Activated CD4-positive, alpha-beta T cell treated with anti-CD3 and anti-CD28 coated beads, Interleukin-2, amount 50 U/mL, for 48 hours (primary cell): Measurements from ENCODE around the gene CPT1B.

Experiments used
- DNase-seq, 2 experiments: peaks; one replicate each; pipeline ENCODE4 v3.0.0-alpha.2; 2020

CPT1B gene

DNA sequence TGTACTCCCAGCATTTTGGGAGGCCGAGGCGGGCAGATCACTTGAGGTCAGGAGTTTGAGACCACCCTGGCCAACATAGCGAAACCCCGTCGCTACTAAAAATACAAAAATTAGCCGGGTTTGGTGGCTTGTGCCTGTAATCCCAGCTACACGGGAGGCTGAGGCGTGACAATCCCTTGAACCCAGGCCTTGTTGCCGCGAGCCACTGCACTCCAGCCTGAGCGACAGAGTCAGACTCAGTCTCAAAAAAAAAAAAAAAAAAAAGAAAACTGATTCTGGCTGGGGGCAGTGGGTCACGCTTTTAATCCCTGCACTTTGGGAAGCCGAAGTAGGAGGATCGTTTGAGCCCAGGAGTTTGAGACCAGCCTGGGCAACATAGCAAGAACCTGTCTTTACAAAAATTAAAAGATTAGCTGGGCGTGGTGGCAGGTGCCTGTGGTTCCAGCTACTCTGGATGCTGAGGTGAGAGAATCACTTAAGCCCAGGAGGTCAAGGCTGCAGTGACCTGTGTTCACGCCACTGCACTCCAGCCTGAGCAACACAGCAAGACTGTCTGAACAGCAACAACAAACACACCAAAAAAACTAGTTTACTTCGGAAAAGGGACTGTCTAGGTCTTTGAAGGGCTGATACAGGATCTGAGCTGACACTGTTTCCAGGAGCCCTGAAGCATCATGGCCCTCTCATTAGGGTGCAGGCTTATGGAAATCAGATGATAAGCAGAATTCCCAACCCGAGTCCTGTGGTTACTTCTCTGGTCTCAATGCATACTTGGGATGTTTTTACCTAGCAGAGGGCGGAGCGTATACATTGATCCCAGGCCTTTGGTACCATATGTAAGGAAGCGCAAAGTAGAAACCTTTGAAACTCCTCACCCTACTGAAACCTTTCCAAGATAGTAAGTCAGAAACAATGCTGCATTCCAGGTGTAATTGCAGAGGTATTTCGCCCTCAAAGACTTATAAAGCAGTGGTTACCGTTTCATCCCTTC lies 6.2 kb upstream of the CPT1B start:
- no peak for DNase-seq

DNA sequence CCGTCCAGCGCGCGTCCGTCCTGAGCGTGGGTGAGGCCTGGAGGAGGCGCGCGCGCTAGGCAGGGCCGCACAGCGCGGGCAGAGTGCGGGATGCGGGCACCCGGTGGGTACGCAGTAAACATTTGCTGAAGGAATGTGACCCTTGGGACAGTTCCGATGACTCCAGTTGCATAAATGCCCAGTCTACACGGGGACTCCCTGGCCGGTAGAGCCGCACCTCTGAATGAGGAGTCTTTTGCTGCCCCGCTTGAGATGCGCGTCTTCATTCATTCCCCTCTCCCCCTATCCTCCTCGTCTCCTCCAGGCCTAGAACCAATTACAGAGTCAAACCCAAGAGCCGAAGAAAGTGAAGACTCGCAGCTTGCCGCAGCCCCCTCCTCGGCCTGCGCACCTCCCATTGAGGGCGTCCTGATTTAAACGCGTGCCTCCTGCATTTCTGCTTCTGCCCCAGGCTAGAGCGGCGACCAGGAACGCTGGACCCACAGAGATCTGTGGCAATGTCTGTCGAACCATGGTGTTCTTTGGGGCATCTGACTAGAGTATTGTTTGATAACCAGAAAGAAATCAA lies 5.2 kb upstream of the CPT1B start:
- no peak for DNase-seq

DNA sequence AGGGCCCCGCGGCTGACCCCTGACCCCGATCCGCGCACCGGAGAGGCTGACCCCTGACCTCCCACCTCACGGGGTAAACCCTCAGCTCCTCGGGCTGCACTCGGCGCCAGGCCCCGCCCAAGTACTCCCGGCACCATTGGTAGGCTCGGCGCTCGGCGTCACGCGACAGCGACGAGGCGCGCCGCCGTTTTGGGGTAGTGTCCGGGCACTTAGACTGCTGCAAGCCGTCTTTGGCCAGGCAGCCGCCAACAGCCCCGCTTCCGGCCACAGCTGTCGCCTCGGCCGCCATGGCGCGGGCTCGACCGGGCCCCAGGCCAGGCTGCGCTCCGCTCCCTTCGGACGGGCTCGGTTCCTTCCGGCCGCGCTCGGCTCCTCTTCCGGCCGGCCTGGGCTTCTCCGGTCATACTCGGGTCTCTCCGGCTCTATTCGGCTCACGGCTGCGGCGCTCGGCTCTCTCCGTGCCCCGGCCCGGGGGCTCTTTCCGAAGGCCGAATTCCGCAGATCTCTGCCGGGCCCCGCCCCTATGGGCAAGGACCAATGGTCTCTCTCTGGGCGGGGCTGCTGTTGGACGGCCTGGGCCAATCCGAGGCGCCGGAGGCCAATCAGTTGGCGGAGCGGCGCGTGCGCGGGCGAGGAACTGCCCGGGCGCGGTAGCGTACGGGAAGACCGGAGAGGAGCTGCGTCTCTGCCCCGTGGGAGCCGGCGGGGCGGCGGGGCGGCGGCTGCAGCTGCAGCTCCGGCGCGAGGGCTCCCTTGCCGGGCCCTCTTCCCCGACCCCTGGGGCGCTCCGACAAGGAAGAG lies 4.5 kb upstream of the CPT1B start, which contains the start of gene CHKB:
CHKB (minus strand) TSS at position 357 of the 801 bp plus-strand sequence; CDS start at position 289, 68 bp downstream.
- peak; percentile 98 to 99 for DNase-seq

DNA sequence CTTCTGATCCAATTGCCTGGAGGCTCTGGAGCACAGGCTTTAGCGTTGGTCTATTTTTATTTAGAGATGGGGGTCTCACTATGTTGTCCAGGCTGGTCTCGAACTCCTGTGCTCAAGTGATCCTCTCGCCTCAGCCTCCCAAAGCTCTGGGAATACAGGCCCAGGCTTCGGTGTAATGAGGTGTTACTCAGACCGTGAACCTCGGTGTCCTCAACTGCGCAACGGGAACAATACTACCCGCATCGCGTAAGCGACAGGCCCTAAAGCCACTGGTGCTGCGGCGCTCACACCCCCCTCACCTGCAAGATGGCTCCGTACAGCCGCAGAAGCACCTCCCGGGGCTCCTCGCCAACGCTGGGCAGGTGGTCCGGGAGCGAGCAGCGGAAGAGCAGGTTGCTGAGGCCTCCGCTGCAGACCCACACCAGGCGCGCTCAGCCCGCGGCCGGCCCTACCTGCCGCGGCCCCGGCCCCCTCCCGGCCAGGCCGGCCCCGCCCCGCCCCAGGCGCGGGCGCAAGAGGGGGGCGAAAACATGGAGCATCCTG lies 3.8 kb upstream of the CPT1B start:
- peak; percentile 35 to 56 for DNase-seq

DNA sequence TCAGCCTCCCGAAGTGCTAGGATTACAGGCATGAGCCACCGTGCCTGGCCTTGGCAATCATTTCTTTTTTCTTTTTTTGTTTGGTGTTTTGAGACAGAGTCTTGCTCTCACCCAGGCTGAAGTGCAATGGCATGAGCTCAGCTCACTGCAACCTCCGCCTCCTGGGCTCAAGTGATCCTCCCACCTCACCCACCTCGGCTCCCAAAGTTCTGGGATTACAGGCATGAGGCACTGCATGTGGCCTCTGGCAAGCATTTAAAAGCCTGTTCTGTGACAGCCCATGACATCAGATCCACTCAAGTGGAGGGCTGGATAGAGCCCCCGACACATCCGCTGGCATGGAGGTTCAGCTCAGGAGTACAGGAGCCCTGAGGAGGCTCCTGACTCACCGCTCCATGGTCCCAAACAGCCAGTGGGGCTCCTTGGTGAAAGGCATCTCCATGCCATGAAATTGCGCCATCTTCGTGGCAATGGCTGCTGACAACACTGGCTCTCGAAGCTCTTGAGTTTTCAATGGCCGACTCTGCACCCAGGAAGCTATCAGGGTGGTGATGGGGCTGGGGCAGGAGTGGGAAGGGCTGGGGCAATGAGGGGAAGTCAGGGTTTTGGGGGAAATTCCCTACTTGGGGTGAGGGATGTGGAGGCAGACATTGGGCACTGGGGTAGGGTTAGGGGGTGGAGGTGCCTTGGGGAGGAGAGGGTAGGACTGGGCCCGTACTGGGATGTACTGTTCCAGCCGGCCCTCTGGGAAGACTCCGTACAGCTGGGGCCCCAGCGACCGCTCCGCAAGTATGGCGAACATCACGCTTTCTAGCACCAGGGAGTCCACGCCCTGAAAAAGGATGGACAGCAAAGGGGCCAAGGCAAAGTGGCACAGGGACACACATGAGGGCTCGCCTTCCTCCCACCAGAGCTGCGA lies 3.1 kb upstream of the CPT1B start:
- DNase-seq: no peak

DNA sequence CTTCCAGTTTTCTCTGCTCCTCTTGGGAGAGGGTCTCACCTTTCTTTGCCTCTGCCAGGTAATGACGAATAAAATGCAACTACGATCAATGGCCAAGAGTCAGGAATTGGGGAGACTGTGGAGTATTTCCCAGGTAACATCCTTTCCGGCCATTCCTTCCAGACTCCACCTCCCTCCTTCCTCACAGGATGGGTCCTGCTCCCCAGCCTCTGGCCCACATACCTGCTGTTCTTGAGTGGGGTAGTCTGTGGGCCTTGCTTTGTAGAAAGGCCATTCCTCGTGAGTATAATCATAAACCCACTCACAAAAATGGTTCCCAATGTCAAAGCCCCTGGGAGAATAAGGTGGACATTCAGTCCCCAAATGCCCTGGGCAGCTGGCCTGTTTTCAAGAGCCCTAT lies 1.5 kb upstream of the CPT1B start:
- no peak for DNase-seq

DNA sequence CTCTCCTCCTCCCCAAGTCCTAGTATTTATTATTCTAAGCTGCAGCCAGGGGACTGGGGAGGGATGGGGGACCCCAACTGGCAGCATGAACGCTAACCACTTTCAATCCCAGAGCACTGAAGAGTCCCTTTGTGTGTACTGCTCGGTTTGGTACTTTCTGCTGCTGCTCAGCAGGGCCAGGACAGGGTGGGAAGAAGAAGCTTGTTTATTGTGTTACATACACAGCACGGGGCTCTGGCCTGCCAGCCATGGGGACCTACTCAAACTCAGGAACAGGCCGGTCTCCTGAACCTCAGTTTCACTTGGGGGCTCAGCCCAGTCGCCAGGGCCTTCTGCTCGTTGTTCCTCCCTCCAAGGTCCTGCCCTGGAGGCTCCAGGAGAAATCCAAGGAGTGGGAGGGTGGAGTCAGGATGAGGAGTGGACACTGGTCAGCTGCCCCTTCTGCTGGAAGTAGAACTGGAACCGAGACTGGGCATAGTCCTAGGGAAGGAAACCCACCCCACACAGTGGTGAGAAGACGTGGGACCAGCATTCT lies 616 bp upstream of the CPT1B start:
- DNase-seq: no peak

DNA sequence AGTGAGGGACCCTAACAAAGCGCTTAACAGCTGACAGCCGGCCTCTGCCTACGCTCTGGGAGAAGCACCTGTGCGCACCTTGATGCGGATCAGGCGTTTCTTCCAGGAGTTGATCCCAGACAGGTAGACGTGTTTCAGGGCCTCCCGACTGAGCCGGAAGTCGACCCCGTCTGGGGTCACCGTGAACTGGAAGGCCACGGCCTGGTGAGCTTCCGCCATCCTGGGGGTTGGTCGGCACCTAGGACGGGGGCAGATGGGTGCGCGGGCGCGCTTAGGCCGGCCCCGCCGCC lies 585 bp downstream of the CPT1B start:
- no peak for DNase-seq

DNA sequence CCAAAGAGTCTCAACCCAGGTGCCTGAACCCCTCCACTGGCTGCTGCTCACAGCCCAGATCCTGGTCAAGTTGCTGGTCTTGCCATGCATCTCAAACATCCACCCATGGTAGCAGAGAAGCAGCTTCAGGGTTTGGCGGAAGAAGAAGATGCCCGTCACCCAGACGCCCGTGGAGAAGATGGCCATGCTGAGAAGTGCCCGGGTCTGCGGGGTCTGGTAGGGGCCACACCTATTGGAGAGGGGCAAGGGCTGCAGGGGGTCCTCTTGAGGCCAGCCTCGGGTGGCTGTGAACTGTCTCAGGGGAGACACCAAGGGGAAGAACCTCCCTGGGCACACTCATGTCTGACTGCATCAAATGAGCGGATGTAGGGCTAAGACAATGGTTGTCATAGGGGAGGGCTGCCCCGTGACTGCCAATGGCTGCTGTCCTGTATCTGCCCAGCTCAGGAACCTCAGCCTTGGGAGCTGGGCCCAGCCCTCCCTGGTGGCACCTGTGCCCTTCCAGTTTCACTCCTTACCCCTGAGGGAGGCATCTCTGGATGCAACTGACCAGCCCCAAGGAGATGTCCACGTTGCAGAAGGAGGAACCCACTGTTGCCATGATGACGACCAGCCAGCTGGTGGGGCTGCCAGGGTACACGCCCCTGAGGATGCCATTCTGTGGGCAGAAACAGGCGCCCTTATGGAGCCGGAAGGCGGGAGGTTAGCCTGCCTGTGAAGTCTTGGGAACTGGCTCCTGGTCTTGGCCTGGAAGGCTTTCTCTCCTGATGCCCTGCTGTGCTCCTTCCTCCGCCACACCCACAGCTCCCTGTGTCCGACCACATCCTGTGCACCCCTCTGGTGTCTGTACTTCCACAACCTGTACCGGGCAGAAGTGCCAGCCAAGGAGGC lies 1.2 kb downstream of the CPT1B start:
- no peak for DNase-seq

DNA sequence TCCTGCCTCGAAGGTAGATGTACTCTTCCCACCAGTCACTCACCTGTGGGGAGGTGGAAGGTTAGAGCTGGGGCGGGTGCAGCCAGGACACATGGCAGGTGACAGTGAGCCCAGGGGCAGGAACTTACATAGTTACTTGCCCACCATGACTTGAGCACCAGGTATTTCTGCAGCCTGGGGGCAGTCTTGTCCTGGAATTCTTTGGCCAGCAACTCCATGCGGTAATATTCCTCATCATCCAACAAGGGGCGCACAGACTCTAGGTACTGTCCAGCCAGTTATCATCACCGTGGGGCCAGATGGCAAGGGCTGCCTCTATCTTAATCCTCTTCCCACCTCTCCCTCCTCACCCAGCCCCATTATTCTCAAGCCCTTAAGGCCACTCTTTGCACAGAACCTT lies 2.2 kb downstream of the CPT1B start:
- no peak for DNase-seq

DNA sequence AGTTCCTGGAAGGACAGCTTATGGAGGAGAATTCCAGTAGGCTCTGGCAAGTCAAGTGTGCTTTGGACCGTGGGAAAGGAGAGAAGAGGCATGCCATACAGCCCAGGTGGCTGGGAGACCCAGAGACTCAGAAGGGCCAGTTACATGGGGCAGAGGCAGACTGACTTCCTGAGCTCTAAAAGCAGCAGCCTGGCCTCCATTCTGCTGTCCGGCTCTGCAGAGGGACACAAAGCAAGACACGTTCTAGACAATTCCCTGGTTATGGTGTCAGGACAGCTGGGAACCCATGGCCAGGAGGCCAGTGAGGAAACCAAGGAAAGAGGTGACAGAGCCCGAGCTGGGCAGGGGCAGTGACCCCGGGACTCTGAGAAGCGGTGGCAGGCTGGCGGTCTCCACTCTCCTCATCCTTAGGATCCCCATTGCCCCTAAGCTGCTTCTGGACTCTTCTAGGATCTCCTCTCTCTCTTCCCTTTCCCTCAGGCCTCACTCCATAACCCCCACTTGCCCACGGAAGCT lies 2.7 kb downstream of the CPT1B start:
- no peak for DNase-seq

DNA sequence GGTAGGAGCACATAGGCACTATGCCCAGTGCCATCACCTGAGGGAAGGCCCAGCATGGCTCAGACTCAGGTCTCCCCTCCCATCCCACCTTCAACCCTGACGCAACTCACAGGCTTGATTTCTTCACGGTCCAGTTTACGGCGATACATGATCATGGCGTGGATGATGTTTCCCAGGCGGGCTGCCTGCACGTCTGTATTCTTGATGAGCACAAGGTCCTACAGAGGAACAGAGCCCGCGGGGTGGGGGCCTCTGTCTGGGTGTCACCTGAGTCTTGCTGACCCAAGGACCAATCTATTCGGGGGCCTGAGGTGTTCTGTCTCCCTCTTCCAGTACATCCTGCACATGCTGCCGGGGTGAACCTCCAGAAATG lies 3.9 kb downstream of the CPT1B start:
- no peak for DNase-seq

DNA sequence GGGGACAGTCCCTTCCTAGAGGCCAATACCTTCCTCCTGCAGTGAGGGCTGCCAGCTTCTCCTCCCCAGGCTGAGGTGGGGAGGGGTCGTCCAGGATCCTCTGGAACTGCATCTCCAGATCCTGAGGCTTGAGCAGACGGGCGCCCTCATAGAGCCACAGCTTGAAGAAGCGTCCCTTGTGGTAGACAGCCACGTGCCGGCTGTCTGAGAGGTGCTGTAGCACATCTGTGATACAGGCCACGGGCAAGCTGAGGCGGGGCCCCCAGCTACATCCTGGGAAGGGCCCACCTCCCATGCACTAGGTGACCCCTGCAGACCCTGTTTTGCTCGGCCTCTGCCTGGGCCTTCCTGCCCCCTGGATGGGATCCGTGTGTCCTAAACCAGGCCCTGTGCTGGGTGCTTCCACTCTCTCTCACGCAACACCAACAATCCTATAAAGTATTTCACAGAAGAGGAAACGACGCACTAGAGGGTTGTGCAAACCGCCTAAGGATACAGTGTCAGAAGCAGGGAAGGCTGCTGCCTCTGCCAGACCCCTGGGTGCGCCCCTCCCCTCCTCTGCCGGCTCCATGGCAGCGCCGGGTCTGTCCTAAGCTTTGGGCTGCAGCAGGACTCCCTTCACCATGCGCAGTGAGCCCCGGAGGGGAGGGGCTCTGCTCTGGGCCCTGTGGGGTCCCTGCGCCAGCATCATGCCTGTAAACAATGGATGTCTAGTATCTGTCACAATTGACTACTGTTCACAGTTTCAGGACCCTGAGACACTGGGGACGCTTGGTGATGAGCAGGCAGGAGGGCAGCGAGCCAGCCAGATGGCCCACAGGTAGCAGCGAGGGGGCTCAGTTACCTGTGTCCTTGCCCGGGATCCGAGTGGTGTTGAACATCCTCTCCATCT lies 4.5 kb downstream of the CPT1B start:
- DNase-seq: no peak

DNA sequence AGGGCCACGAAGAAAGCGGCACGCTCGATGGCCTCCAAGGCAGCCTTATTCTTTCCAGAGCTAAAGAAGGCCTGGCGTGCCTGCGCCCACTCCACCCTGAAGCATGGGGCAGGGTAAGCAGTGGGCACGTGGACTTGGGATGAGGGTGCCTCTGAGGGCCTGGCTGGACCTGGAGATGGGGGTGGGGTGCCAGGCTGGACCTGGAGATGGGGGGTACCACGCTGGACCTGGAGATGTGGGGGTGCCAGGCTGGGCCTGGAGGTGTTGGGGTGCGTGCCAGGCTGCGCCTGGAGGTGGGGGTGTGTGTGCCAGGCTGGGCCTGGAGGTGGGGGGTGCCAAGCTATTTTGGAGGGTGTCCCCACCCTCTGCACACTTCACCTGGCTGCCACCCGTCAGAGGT lies 5.3 kb downstream of the CPT1B start:
- no peak for DNase-seq

DNA sequence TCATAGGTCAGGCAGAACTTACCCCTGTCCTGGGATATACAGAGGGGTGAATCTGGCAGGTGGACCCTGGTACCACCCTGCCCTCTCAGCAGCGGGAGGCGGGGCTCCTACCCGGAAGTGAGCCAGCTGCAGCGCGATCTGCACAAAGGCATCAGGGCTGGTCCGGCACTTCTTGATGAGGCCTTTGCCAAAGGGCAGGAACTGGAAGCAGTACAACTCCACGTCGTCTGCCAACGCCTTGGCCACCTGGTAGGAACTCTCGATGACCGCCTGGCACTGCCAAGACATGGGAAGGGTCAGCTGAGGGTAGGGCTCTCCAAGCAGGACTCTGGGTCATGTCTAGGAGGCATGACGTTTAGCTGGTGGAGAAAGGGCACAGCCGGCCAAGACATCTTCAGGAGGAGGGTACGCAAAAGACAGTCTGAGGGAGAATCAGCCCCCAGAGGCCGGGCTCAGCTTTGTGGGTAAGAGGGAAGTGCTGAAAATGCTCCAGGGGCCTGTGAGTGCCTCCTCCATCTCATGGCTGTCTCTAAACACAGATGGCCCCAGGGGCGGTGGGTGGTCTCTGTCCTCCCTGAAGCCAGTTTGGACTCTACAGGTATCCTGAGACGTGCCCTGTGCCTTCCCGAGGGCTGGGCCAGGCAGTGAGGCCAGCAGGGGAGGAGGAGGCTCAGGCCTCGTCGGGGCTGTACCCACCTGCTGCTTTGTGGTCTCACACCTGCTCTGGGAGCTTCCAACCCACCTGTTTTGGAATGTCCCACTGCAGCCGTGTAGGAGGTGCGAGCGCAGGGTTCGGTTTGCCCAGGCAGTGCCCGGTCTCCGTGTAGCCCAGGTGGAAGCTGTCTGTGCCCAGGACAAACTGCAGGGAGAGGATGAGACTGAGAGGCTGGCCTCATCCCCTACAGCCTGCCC lies 6.7 kb downstream of the CPT1B start:
- DNase-seq: no peak

DNA sequence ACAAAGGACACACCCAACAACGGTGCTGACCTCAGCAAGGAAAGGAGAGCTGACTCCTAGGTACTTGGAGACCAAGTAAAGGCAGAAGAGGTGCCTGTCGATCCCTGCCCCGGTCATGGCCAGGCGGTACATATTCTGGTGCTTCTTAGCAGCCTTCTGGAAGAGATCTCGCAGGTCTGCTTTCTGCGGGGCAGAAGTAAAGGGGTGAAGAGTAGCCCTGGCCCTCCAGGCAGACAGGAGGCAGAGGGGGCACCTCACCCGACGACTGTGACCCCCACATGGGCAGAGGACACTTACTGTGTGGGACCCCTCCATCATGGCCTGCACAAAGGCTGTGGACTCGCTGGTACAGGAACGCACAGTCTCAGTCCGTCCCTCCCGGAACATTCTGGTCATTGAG lies 7.4 kb downstream of the CPT1B start:
- no peak for DNase-seq

DNA sequence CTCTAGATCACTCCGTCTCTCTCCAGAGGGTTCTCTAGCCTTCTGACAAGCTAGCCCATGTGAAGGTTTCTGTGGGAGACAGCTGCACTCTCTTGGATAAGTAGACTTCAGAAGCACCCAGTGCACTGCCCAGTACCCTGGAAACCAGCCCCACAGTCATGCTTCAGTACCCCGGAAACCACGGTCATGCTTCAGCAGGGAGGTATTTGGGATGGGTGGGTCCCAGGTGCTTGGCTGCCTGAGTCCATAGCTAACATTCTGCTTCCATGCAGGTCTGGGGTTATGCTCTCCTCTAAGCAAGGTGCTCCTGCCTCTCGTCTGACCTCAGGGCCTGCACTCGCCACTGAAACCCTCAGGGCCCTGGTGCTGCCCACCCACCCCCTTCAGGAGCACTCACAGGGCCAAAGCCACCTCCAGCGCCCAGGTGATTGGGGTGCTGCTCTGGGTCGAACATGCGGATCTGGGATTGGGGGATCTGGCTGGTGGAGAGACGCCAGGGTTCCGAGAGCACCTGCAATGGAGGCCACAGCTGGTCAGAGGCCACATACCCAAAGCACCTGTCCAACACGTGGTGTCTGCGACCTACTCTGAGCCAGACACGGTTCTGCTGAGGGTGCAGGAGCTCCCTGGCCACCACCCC lies 8.2 kb downstream of the CPT1B start:
- DNase-seq: no peak

DNA sequence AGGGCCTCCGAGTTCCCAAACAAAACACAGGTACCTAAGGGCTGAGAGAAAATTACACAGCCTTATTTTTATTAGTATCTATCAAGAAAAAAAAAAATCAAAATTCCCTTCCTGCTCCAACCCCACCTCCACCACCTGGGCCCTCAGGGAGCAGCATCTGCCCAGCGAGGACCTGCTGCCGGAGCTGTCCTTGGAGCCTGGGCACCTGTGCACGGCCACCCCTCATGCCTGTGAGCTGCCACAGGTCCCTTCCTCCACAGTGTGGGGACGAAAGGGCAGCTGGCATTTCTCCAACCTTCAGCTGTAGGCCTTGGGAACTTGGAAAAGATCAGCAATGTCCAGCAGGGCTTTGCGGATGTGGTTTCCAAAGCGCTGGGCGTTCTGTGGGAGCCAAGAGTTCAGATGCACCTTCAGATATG lies 9.2 kb downstream of the CPT1B start:
- DNase-seq: no peak
